ENCODE measurements around the gene DTNB. TPM values are rescaled to one million over a fixed set of nuclear protein-coding genes. Genes with fewer than 3 reads are reported as not detected.

The DTNB gene
- total and polyA plus RNA-seq, 2 donors (not counting 3 experiments of a cell fraction or from before 2014, with no cell fraction given): 11.5 to 17.0 TPM

DNA sequence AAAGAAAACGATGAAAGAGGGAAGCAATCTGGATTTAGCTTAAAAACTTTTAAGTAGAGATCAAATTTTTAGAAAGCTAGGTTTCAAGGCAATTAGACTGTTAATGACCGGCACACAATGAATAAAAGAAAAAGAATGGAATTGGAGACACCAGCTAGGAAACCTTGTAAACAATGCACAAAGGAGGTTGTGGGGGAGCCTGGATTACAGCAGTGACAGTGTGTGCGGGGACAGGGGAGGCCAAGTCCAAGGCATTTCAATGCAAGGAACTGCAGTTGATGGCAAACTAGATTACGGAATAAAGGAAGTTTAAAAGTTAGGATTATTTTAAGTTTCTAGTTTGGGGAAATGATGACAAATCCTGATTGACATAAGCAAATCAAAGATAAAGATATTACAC lies 74.5 kb downstream of the DTNB start:
- FAIRE-seq: no peak
- intact Hi-C loops (cut with micrococcal nuclease): no loop called here
- H3K4me1 ChIP-seq (ENCODE audit: control insufficient read depth, extremely low read depth, insufficient read depth, low read length): peaks cover 2% of the 10 kb centered on the region
- H4K20me1 ChIP-seq (replicated peaks; ENCODE audit: control insufficient read depth, extremely low read depth, insufficient read depth, low read length): no peaks in the 10 kb centered on the region
- no peak for DNase-seq (ENCODE audit: low read depth, low spot score)
- no peak overlapping the region for H2AFZ ChIP-seq (ENCODE audit: low read depth, low read length)
- no peak overlapping the region for H3K4me2 ChIP-seq (ENCODE audit: insufficient read depth, low read length)
- no peaks in the 10 kb centered on the region for H3K27me3 ChIP-seq (ENCODE audit: control insufficient read depth in 2 of 2, insufficient read depth in 2 of 2, low read length in 2 of 2)
- no peak overlapping the region for H3K4me3 ChIP-seq (replicated peaks in 1 of 3; ENCODE audit: insufficient read depth in 1 of 3, low read depth in 1 of 3, low read length in 3 of 3)
- no TSS peak for BruUV-seq (replicated peaks)
- no peak overlapping the region for H3K9ac ChIP-seq (replicated peaks; ENCODE audit: extremely low read depth, insufficient read depth, low read length)
- TF ChIP-seq FOS (IDR thresholded peaks at IDR 0.05; ENCODE audit: borderline replicate concordance, insufficient read depth, low read length) (no peak), MYC (IDR thresholded peaks at IDR 0.05; ENCODE audit: low read depth, low read length) (no peak), EZH2 (IDR thresholded peaks at IDR 0.05; ENCODE audit: borderline replicate concordance, low read depth, low read length, severe bottlenecking) (no peak), POLR2AphosphoS5 (IDR thresholded peaks at IDR 0.05; ENCODE audit: insufficient read depth, low read depth, low read length) (no peak), GATA2 (IDR thresholded peaks at IDR 0.05; ENCODE audit: insufficient read depth, insufficient read length, low read depth, low read length) (no peak), JUN (IDR thresholded peaks at IDR 0.05; ENCODE audit: borderline replicate concordance, insufficient read depth, insufficient read length, low read depth) (no peak), POLR2A (IDR thresholded peaks at IDR 0.05; ENCODE audit: low read depth, low read length) (no peak)
- TF ChIP-seq, protein P1, sequence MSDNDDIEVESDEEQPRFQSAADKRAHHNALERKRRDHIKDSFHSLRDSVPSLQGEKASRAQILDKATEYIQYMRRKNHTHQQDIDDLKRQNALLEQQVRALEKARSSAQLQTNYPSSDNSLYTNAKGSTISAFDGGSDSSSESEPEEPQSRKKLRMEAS (IDR thresholded peaks at IDR 0.05; ENCODE audit: insufficient read depth, insufficient read length): no peak
- TF ChIP-seq, protein P2, sequence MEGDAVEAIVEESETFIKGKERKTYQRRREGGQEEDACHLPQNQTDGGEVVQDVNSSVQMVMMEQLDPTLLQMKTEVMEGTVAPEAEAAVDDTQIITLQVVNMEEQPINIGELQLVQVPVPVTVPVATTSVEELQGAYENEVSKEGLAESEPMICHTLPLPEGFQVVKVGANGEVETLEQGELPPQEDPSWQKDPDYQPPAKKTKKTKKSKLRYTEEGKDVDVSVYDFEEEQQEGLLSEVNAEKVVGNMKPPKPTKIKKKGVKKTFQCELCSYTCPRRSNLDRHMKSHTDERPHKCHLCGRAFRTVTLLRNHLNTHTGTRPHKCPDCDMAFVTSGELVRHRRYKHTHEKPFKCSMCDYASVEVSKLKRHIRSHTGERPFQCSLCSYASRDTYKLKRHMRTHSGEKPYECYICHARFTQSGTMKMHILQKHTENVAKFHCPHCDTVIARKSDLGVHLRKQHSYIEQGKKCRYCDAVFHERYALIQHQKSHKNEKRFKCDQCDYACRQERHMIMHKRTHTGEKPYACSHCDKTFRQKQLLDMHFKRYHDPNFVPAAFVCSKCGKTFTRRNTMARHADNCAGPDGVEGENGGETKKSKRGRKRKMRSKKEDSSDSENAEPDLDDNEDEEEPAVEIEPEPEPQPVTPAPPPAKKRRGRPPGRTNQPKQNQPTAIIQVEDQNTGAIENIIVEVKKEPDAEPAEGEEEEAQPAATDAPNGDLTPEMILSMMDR (IDR thresholded peaks at IDR 0.05; ENCODE audit: extremely low read depth in 1 of 2, insufficient read depth in 1 of 2, low read depth in 1 of 2, low read length in 2 of 2): no peak
- no peaks in the 10 kb centered on the region for H3K36me3 ChIP-seq (ENCODE audit: control insufficient read depth in 2 of 2, extremely low read depth in 1 of 2, insufficient read depth in 2 of 2, low read length in 2 of 2)
- ChIA-PET POLR2A (no interaction called here), CTCF (interaction anchor here (0.6 to 3.9 kb wide), 4 partner anchors 8 to 101 kb away, joined by 3 to 28 read pairs (median 18); no protein-coding TSS in a partner anchor)
- H3K9me3 ChIP-seq (replicated peaks; ENCODE audit: control insufficient read depth, insufficient read depth, low read length): no peaks in the 10 kb centered on the region
- H3K9me1 ChIP-seq (replicated peaks; ENCODE audit: control insufficient read depth, extremely low read depth, insufficient read depth, low read length): no peaks in the 10 kb centered on the region
- no peak overlapping the region for H3K27ac ChIP-seq (ENCODE audit: insufficient read depth, low read depth, low read length)
- dilution Hi-C loops (cut with MboI; ENCODE audit: extremely low pct_ligation_motif_present, low sequenced_read_pairs): no loop called here
- H3K79me2 ChIP-seq (ENCODE audit: control insufficient read depth, insufficient read depth, low read length): no peaks in the 10 kb centered on the region
